OCI-LY3 (cell line): ENCODE results near the gene CCDC152.

ENCODE experiments used
- H2AFZ ChIP-seq: fragments of 200-600, 300-600 bp; shearing (Covaris generic); 2 replicates; pipeline ENCODE4 v1.6.0; 2014; ENCODE audit warnings: antibody characterized with exemption, low read depth, low read length
- H3K27ac ChIP-seq: fragments of 200-600, 300-600 bp; sonication (generic); 2 replicates; pipeline ENCODE4 v1.5.1; 2014; ENCODE audit warnings: mild to moderate bottlenecking, low read length, moderate library complexity, mixed read lengths
- H3K27me3 ChIP-seq: fragments of 200-600, 300-600 bp; sonication (generic); 2 replicates; pipeline ENCODE4 v1.6.1; 2014; ENCODE audit warnings: low read depth, low read length, mixed read lengths
- H3K36me3 ChIP-seq: fragments of 200-600, 300-600 bp; sonication (generic); replicated peaks from 2 replicates; pipeline ENCODE3; 2014; ENCODE audit warnings: low read depth, low read length, mixed read lengths
- H3K4me1 ChIP-seq: fragments of 300-600, 200-600 bp; sonication (generic); 2 replicates; pipeline ENCODE4 v1.6.1; 2014; ENCODE audit warnings: low read length, mixed read lengths
- H3K4me2 ChIP-seq: fragments of 200-600, 300-600 bp; sonication (generic); 2 replicates; pipeline ENCODE4 v1.6.1; 2014; ENCODE audit warnings: low read length, mixed read lengths
- H3K4me3 ChIP-seq: fragments of 300-600, 200-600 bp; sonication (generic); 2 replicates; pipeline ENCODE4 v1.5.1; 2014; ENCODE audit warnings: antibody characterized with exemption, mild to moderate bottlenecking, low read length, moderate library complexity
- H3K79me2 ChIP-seq: fragments of 300-600, 200-600 bp; shearing (Covaris generic); 2 replicates; pipeline ENCODE4 v1.6.1; 2014; ENCODE audit warnings: mild to moderate bottlenecking, low read length, mixed read lengths
- H3K9ac ChIP-seq: fragments of 300-600, 200-600 bp; shearing (Covaris generic); 2 replicates; pipeline ENCODE4 v1.6.0; 2014; ENCODE audit warnings: mild to moderate bottlenecking, low read length, moderate library complexity
- H3K9me3 ChIP-seq: fragments of 200-600, 300-600 bp; shearing (Covaris generic); 2 replicates; pipeline ENCODE4 v1.6.1; 2014; ENCODE audit warnings: low read length, mixed read lengths; ENCODE audit not compliant: insufficient read depth
- H4K20me1 ChIP-seq: fragments of 200-600, 300-600 bp; sonication (generic); 2 replicates; pipeline ENCODE4 v1.6.1; 2016; ENCODE audit warnings: low read length, mixed read lengths; ENCODE audit not compliant: insufficient read depth
- CTCF ChIP-seq: fragments of 200-600, 300-600 bp; sonication (generic); IDR thresholded peaks from 2 replicates; pipeline ENCODE4 v1.5.1; 2014; ENCODE audit warnings: antibody characterized with exemption, low read length, low read depth
- EZH2phosphoT487 ChIP-seq: fragments of 200-600 bp; shearing (Covaris generic); IDR thresholded peaks from 2 replicates; pipeline ENCODE4 v1.6.1; 2018; ENCODE audit warnings: antibody characterized with exemption, mixed run types, low read depth

The CCDC152 gene

GRCh38 chr5:42826757-42827515, 70.3 kb downstream of the CCDC152 start:
- no peaks in the 10 kb centered on the region for H3K36me3 ChIP-seq
- no peak overlapping the region for H3K27ac ChIP-seq
- no peak overlapping the region for H2AFZ ChIP-seq
- no peak overlapping the region for H3K4me2 ChIP-seq
- H3K27me3 ChIP-seq = no peaks in the 10 kb centered on the region
- no peaks in the 10 kb centered on the region for H3K4me1 ChIP-seq
- H3K9ac ChIP-seq = no peak overlapping the region
- no peak overlapping the region for H3K4me3 ChIP-seq
- TF ChIP-seq CTCF = no peak
- TF ChIP-seq EZH2phosphoT487 = no peak
- no peaks in the 10 kb centered on the region for H3K79me2 ChIP-seq
- no peaks in the 10 kb centered on the region for H3K9me3 ChIP-seq
- H4K20me1 ChIP-seq = no peaks in the 10 kb centered on the region

- no peak for TF ChIP-seq CTCF
- no peak for TF ChIP-seq EZH2phosphoT487
- Histone ChIP-seq H3K79me2 (no peaks in the 10 kb centered on the region), H3K27ac (no peak overlapping the region), H3K4me3 (no peak overlapping the region), H3K27me3 (no peaks in the 10 kb centered on the region), H4K20me1 (no peaks in the 10 kb centered on the region), H2AFZ (no peak overlapping the region), H3K4me1 (no peaks in the 10 kb centered on the region), H3K4me2 (no peak overlapping the region), H3K9ac (no peak overlapping the region), H3K9me3 (no peaks in the 10 kb centered on the region), H3K36me3 (no peaks in the 10 kb centered on the region)
Measured at GRCh38 chr5:42828671-42829070, 72.1 kb downstream of the CCDC152 start.

- H3K9me3 ChIP-seq = no peaks in the 10 kb centered on the region
- no peak overlapping the region for H2AFZ ChIP-seq
- TF ChIP-seq EZH2phosphoT487 = no peak
- TF ChIP-seq CTCF = no peak
- H3K4me1 ChIP-seq = no peaks in the 10 kb centered on the region
- no peak overlapping the region for H3K4me2 ChIP-seq
- no peaks in the 10 kb centered on the region for H4K20me1 ChIP-seq
- no peaks in the 10 kb centered on the region for H3K79me2 ChIP-seq
- H3K36me3 ChIP-seq = no peaks in the 10 kb centered on the region
- no peaks in the 10 kb centered on the region for H3K27me3 ChIP-seq
- no peak overlapping the region for H3K27ac ChIP-seq
- H3K9ac ChIP-seq = no peak overlapping the region
- no peak overlapping the region for H3K4me3 ChIP-seq
Measured at GRCh38 chr5:42830924-42831323, 74.3 kb downstream of the CCDC152 start.

GRCh38 chr5:42832060-42832459, 75.4 kb downstream of the CCDC152 start:
- no peaks in the 10 kb centered on the region for H4K20me1 ChIP-seq
- no peaks in the 10 kb centered on the region for H3K9me3 ChIP-seq
- no peaks in the 10 kb centered on the region for H3K79me2 ChIP-seq
- no peak overlapping the region for H3K9ac ChIP-seq
- no peaks in the 10 kb centered on the region for H3K4me1 ChIP-seq
- no peak overlapping the region for H3K4me2 ChIP-seq
- H3K27me3 ChIP-seq = no peaks in the 10 kb centered on the region
- H3K4me3 ChIP-seq = no peak overlapping the region
- no peak overlapping the region for H2AFZ ChIP-seq
- H3K27ac ChIP-seq = no peak overlapping the region
- TF ChIP-seq EZH2phosphoT487 = no peak
- no peak for TF ChIP-seq CTCF
- H3K36me3 ChIP-seq = no peaks in the 10 kb centered on the region
